GM18858 (cell line): ENCODE data around the gene SOHLH1.

ENCODE experiments used
- ATAC-seq: cut with Tn5 transposase; IDR thresholded peaks from one replicate; pipeline ENCODE4 v1.9.1; 2021; ENCODE audit not compliant: unreplicated experiment

SOHLH1 gene

GRCh38 chr9:135662758-135663450 lies 36.4 kb downstream of the SOHLH1 start, which contains the start of gene LCN9:
LCN9 (plus strand) TSS chr9:135663309; CDS start chr9:135663322, 13 bp downstream.
- ATAC-seq: no peak

DNA sequence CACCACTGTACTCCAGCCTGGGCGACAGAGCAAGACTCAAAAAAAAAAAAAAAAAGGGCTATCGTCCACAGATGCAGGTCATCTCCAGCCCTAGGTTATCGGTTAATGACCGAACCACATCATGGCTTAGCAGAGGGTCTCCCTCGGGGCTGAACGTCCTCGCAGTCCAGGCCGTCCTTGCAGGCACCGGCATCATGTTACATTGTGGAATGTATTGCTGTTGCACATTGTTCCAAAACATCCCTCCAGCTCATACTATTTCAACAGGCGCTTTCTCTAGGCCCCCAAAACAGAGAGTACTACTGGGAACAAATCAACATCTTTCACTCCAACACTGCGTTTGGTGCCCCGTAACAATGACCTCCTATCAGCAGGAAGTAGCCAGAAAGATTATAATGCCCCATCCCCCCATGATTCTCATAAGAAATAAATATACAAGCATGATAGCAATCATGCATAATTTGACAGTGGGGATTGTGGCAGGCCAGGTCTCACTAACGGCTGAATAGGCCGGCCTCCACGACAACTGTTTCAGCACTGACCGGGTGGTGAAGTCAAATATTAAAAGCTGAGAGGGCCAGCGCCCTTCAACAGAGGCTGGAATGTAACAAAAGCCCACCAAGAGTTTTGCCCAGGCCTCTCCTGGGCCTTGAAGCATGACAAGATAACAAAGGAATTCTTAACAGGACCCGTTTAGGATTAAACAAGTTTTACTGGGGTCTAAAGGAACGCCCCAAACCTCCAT lies 37.3 kb downstream of the SOHLH1 start:
- no peak for ATAC-seq

- no peak for ATAC-seq
Measured at GRCh38 chr9:135660407-135660806, 38.9 kb downstream of the SOHLH1 start.

GRCh38 chr9:135659252-135659651 lies 40.0 kb downstream of the SOHLH1 start:
- no peak for ATAC-seq

DNA sequence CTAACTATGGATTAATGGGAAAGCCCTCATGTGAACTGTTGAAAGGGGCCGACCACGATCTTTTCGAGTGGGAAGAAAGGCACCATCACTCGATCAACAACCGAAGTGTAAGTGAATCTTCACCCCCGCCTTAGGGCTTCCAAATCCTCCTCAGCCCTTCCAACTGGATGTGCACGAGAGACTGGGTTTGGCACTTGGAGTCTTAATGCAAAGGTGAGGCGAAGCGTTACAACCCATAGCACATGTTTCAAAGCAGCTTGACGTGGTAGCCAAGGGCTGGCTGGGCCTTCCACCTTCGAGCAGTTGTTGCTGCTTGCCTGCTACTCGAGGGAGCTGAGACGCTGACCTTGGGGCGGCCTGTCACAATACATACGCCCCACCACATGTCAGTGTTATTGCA lies 41.9 kb downstream of the SOHLH1 start:
- ATAC-seq: no peak

GRCh38 chr9:135655317-135655716 lies 44.0 kb downstream of the SOHLH1 start:
- ATAC-seq: no peak

- ATAC-seq: no peak
Measured at GRCh38 chr9:135650408-135650807, 48.9 kb downstream of the SOHLH1 start.

GRCh38 chr9:135649508-135649907 lies 49.8 kb downstream of the SOHLH1 start:
- no peak for ATAC-seq

- no peak for ATAC-seq
Measured at GRCh38 chr9:135648494-135649410, 50.5 kb downstream of the SOHLH1 start.

GRCh38 chr9:135647884-135648283 lies 51.4 kb downstream of the SOHLH1 start:
- no peak for ATAC-seq

DNA sequence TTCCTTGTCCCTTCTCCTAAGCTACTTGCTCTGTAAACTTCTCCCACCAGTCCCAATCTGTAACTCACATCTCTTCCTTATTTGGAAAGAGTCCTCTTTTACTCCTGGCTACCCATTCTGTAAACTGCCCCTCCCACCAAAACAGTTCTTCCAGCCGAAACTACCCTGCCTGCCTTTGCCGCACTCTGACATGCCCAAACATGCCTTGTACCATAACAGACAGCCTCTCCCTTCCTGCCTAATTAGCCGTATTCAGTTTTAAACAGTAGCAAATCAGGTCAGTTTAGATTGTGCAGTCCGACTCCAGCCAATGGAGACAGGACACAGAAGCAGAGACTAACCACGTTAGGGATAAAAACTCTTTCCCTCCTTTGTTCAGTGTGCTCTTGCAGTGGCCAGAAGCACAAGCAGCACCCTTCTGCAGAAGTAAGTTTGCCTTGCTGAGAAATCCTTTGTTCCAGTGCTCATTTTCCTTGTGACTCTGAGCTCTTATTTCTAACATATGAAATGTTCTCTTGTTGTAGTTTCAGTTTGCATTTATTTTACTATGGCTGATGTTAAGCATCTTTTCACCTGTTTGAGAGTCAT lies 54.6 kb downstream of the SOHLH1 start:
- ATAC-seq: no peak
